ENCODE measurements around the gene APOL3. TPM values are rescaled to one million over a fixed set of nuclear protein-coding genes. Genes with fewer than 3 reads are reported as not detected.
"Not testable (repeated sequence)": the region's sequence is repeated elsewhere in the genome, so short reads cannot be mapped to it uniquely, and the experiment has no call there.

The APOL3 gene
- total RNA-seq, 1 donor from 2014 or later: 1.2 TPM

- DNase-seq (ENCODE audit: low spot score): no peak
- TF ChIP-seq, protein P1, sequence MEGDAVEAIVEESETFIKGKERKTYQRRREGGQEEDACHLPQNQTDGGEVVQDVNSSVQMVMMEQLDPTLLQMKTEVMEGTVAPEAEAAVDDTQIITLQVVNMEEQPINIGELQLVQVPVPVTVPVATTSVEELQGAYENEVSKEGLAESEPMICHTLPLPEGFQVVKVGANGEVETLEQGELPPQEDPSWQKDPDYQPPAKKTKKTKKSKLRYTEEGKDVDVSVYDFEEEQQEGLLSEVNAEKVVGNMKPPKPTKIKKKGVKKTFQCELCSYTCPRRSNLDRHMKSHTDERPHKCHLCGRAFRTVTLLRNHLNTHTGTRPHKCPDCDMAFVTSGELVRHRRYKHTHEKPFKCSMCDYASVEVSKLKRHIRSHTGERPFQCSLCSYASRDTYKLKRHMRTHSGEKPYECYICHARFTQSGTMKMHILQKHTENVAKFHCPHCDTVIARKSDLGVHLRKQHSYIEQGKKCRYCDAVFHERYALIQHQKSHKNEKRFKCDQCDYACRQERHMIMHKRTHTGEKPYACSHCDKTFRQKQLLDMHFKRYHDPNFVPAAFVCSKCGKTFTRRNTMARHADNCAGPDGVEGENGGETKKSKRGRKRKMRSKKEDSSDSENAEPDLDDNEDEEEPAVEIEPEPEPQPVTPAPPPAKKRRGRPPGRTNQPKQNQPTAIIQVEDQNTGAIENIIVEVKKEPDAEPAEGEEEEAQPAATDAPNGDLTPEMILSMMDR (IDR thresholded peaks at IDR 0.05; ENCODE audit: unreplicated experiment): no peak
These were observed 6.8 kb downstream of the APOL3 start for GRCh38 chr22:36153501-36154422.

GRCh38 chr22:36152821-36153220, 7.7 kb downstream of the APOL3 start:
- Mint-ChIP-seq H3K4me1 (ENCODE audit: unreplicated experiment) (peaks cover 31% of the 10 kb centered on the region), H3K27me3 (ENCODE audit: unreplicated experiment) (peaks cover 10% of the 10 kb centered on the region)
- DNase-seq (ENCODE audit: low spot score); H3K9me3 Mint-ChIP-seq (ENCODE audit: unreplicated experiment); H3K27ac Mint-ChIP-seq (ENCODE audit: unreplicated experiment); H3K36me3 Mint-ChIP-seq (ENCODE audit: low read depth, unreplicated experiment); H3K4me3 Mint-ChIP-seq (ENCODE audit: unreplicated experiment): not testable (repeated sequence)

More at GRCh38 chr22:36153501-36154422, 6.8 kb downstream of the APOL3 start:
- H3K4me3 Mint-ChIP-seq (ENCODE audit: unreplicated experiment): no peak overlapping the region
- no peaks in the 10 kb centered on the region for H3K9me3 Mint-ChIP-seq (ENCODE audit: unreplicated experiment)
- no peak overlapping the region for H3K27ac Mint-ChIP-seq (ENCODE audit: unreplicated experiment)
- peaks cover 10% of the 10 kb centered on the region for H3K27me3 Mint-ChIP-seq (ENCODE audit: unreplicated experiment)
- peaks cover 32% of the 10 kb centered on the region for H3K4me1 Mint-ChIP-seq (ENCODE audit: unreplicated experiment)
- no peaks in the 10 kb centered on the region for H3K36me3 Mint-ChIP-seq (ENCODE audit: low read depth, unreplicated experiment)

- Mint-ChIP-seq H3K9me3 (ENCODE audit: unreplicated experiment) (no peaks in the 10 kb centered on the region), H3K27me3 (ENCODE audit: unreplicated experiment) (peaks cover 8% of the 10 kb centered on the region), H3K36me3 (ENCODE audit: low read depth, unreplicated experiment) (no peaks in the 10 kb centered on the region), H3K27ac (ENCODE audit: unreplicated experiment) (no peak overlapping the region), H3K4me3 (ENCODE audit: unreplicated experiment) (no peak overlapping the region), H3K4me1 (ENCODE audit: unreplicated experiment) (peaks cover 25% of the 10 kb centered on the region)
- no peak for DNase-seq (ENCODE audit: low spot score)
- TF ChIP-seq, protein P1 (IDR thresholded peaks at IDR 0.05; ENCODE audit: unreplicated experiment): no peak
These were observed 8.5 kb downstream of the APOL3 start for GRCh38 chr22:36152088-36152487.

DNA sequence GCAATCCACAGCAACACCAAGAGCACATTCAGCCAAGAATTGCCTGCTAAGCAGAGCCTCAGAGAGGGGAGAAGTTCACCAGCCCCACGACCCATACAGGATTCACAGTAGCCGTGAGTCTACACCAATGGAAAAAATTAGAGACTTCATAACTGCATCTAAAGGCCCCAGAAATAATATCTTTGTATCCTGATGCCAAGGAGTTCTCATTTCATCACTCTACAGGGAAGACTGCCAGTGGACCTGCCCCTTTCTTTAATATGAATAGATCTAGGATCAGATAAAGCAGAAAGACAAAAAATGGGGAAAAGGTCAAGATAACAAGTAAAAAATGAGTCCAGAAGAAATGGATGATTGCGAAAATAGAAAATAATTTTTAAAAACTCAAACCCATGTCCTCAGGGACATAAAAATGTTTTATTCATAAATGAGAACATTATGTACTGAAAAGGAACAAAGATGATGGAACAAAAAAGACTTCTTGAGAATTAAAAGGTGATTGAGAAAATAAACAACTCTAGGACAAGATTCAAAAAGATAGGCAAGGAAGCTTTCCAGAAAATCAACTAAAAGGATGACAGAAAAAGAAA, 9.5 kb downstream of the APOL3 start:
- Mint-ChIP-seq H3K27me3 (ENCODE audit: unreplicated experiment) (peaks cover 6% of the 10 kb centered on the region), H3K4me3 (ENCODE audit: unreplicated experiment) (no peak overlapping the region), H3K9me3 (ENCODE audit: unreplicated experiment) (no peaks in the 10 kb centered on the region), H3K27ac (ENCODE audit: unreplicated experiment) (no peak overlapping the region), H3K4me1 (ENCODE audit: unreplicated experiment) (peaks cover 15% of the 10 kb centered on the region), H3K36me3 (ENCODE audit: low read depth, unreplicated experiment) (no peaks in the 10 kb centered on the region)
- no peak for DNase-seq (ENCODE audit: low spot score)
- TF ChIP-seq, protein P1 (IDR thresholded peaks at IDR 0.05; ENCODE audit: unreplicated experiment): no peak

DNA sequence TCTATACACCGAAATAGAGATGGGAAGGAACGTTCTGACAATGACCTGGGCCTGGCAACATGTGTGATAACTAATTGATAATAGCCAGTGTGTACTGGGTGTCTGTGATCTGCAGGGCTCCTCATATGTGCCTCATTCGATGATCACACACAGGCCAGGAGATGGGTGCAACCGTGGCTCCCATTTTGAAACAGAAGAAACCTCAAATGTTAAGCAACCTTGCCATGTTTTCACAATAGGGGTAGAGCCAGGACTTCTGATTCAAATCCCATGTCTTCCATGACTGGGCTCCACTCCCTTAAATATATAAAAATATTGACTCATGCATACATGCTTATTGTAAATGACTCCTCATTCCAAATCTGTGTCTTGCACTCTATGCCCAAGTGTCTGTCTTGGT, 11.1 kb downstream of the APOL3 start:
- Mint-ChIP-seq H3K4me3 (ENCODE audit: unreplicated experiment) (no peak overlapping the region), H3K36me3 (ENCODE audit: low read depth, unreplicated experiment) (no peaks in the 10 kb centered on the region), H3K27me3 (ENCODE audit: unreplicated experiment) (peaks cover 5% of the 10 kb centered on the region), H3K27ac (ENCODE audit: unreplicated experiment) (no peak overlapping the region), H3K4me1 (ENCODE audit: unreplicated experiment) (peaks cover 5% of the 10 kb centered on the region), H3K9me3 (ENCODE audit: unreplicated experiment) (no peaks in the 10 kb centered on the region)
- TF ChIP-seq, protein P1 (IDR thresholded peaks at IDR 0.05; ENCODE audit: unreplicated experiment): no peak
- no peak for DNase-seq (ENCODE audit: low spot score)
